GM12865 (cell line): ENCODE data around the gene TDRD12.
"Not testable (repeated sequence)": the region's sequence is repeated elsewhere in the genome, so short reads cannot be mapped to it uniquely, and the experiment has no call there.

Source experiments
- DNase-seq: peaks from one replicate; pipeline ENCODE4 v3.0.0; 2010; ENCODE audit warnings: low read depth
- H3K4me3 ChIP-seq: 2 replicates; pipeline ENCODE4 v1.5.1; 2011; ENCODE audit warnings: mild to moderate bottlenecking, low read depth, low read length, control low read depth
- TF ChIP-seq, protein P1 (sequence below): IDR thresholded peaks from 2 replicates; pipeline ENCODE4 v1.5.1; 2011; ENCODE audit warnings: low read length, control low read depth, low read depth, inconsistent platforms; ENCODE audit not compliant: insufficient read depth; ENCODE audit errors: missing control alignments

Gene TDRD12

DNA sequence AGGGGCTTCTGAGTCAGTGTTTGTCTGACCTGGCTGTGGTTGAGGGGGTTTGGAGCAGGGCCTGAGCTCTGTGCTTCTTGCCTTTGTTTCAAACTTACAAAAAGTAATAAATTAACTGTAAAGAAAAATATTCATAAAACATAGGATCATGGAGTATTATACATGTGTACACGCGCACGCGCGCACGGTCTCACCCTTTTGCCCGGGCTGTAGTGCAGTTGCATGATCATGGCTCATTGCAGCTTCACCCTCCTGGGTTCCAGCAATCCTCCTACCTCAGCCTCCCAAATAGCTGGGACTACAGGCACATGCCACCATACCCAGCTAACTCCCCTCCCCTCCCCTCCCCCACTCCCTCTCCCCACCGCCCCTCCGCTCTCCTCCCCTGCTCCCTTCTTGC lies 23.5 kb downstream of the TDRD12 start:
- TF ChIP-seq, protein P1, sequence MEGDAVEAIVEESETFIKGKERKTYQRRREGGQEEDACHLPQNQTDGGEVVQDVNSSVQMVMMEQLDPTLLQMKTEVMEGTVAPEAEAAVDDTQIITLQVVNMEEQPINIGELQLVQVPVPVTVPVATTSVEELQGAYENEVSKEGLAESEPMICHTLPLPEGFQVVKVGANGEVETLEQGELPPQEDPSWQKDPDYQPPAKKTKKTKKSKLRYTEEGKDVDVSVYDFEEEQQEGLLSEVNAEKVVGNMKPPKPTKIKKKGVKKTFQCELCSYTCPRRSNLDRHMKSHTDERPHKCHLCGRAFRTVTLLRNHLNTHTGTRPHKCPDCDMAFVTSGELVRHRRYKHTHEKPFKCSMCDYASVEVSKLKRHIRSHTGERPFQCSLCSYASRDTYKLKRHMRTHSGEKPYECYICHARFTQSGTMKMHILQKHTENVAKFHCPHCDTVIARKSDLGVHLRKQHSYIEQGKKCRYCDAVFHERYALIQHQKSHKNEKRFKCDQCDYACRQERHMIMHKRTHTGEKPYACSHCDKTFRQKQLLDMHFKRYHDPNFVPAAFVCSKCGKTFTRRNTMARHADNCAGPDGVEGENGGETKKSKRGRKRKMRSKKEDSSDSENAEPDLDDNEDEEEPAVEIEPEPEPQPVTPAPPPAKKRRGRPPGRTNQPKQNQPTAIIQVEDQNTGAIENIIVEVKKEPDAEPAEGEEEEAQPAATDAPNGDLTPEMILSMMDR = no peak
- H3K4me3 ChIP-seq = no peak overlapping the region
- DNase-seq = no peak

DNA sequence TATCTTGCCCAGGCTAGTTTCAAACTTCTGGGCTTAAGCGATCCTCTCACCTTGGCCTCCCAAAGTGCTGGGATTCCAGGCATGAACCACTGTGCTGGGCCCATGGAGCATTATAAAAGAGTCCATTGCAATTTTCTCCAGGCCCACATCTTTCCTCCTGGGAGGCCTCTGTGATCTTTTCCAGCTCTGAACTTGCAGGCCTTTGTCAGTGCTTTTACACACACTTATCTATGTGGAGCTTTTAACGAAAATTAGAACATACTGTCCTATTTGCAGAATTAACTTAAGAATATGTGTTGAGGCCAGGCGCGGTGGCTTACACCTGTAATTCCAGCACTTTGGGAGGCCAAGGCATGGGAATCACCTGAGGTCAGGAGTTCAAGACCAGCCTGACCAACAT lies 23.9 kb downstream of the TDRD12 start:
- DNase-seq = no peak

DNA sequence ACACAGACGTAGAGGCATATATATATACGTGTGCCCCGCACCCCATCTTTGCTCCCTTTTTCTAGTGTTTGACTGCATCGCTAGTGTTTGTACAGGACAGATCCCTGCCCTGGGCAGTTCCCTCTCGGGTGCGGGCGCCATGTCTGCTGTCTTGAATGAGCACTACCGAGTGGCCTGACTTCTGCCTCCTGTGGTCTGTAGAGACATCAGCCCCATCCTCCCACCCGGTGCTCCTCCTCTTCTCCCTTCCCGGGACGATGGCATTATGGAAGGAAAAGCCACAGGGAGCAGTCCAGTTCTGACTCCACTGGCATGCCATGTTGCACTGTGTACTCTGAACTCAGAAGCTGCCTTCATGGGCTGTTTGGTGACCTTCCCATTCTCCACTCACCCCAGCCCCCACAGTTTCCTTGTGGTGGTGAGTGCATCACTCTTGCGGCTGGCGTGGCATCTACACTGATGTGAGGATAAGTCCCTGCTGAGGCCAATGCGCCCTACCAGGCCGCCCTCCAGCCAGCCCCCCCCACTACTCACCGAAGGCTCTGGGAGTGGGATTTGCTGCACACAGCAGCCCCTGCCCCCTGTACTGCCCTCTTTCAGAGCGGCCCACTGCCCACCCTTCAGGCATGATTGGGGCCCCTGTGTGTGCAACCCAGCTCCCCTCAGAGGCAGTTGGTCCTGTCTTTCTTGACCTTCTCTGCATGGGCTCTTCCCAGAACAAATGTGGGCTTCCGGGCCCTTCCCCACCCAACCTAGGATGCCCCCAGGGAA lies 25.2 kb downstream of the TDRD12 start:
- TF ChIP-seq, protein P1 = no peak
- DNase-seq = no peak
- no peak overlapping the region for H3K4me3 ChIP-seq

More for the DNA sequence above, 23.9 kb downstream of the TDRD12 start:
- no peak overlapping the region for H3K4me3 ChIP-seq
- TF ChIP-seq, protein P1 = no peak

DNA sequence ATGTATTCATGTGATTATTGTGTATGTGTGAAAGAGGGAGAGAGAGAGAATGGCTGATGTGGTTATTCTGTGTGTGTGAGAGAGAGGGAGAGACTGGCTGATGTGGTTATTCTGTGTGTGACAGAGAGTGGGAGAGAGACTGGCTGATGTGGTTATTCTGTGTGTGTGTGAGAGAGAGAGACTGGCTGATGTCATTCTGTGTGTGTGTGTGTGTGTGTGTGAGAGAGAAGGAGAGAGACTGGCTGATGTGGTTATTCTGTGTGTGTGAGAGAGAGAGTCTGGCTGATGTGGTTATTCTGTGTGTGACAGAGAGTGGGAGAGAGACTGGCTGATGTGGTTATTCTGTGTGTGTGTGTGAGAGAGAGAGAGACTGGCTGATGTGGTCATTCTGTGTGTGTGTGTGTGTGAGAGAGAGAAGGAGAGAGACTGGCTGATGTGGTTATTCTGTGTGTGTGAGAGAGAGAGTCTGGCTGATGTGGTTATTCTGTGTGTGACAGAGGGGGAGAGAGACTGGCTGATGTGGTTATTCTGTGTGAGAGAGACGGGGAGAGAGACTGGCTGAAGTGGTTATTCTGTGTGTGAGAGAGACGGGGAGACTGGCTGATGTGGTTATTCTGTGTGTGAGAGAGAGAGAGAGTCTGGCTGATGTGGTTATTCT lies 26.2 kb downstream of the TDRD12 start:
- DNase-seq = peak; percentile 57
- not testable (repeated sequence) for H3K4me3 ChIP-seq

DNA sequence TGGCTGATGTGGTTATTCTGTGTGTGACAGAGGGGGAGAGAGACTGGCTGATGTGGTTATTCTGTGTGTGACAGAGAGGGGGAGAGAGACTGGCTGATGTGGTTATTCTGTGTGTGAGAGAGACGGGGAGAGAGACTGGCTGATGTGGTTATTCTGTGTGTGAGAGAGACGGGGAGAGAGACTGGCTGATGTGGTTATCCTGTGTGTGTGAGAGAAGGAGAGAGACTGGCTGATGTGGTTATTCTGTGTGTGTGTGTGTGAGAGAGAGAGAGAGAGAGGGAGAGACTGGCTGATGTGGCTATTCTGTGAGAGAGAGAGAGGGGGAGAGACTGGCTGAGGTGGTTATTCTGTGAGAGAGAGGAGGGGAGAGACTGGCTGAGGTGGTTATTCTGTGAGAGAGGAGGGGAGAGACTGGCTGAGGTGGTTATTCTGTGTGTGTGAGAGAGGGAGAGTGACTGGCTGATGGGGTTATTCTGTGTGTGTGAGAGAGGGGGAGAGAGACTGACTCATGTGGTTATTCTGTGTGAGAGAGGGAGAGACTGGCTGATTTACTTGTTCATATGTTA lies 27.1 kb downstream of the TDRD12 start:
- peak; percentile 49 for DNase-seq

DNA sequence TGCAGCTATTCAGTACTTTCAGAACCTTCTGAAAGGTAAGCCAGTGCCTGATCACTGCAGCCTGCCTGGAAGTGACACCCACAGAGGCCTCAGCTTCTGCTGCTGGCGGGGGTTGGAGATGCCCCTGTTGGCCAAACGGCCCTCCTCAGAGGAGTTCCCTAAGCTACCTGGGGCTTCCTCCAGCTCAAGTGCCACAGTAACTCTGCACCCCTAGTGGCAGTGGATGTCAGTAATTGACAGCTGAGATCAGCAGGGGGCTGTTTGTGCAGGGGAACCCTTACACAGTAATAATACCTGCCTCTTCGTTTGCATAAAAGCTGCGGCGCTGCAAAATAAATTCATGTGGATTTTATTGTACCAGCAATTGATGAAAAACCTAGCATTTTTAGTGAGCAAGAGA lies 28.9 kb downstream of the TDRD12 start:
- TF ChIP-seq, protein P1 = peak; percentile 45
- DNase-seq = peak; percentile 49
- H3K4me3 ChIP-seq = no peak overlapping the region

More for the DNA sequence above, 27.1 kb downstream of the TDRD12 start:
- not testable (repeated sequence) for H3K4me3 ChIP-seq

DNA sequence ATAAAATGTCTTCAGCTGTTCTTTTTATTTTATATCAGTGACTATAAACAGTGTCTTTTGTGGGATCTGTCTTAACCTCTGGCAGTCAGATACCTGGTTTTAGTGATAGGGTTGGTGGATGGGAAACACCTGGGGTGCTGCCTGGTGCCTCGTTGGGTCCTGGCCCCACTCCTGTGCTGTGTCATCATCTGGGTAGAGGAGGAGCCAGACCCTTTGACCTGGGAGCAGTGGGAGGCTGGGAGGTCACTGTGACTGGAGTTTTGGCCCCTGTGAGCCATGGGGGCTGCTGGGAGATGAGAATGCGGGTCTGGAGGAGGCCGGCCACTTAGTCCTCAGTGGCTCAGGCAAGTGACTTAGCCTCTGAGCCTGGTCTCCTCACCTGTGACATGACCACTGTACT lies 29.4 kb downstream of the TDRD12 start:
- DNase-seq = no peak
- H3K4me3 ChIP-seq = no peak overlapping the region
- TF ChIP-seq, protein P1 = no peak
